Esophagus squamous epithelium (tissue), 5 donors: Measurements from ENCODE around the gene MAPK12. TPM values are rescaled to one million over a fixed set of nuclear protein-coding genes. Genes with fewer than 3 reads are reported as not detected.

Experiments
- DNase-seq: peaks from one replicate; lab custom pipeline; 2025; lab: John Stamatoyannopoulos, UW
- H3K27ac ChIP-seq, 4 donors: fragments of 200-600 bp; sonication (generic); one replicate each; pipeline ENCODE4 v1.5.1; 2016 to 2019; ENCODE audit warnings: mild to moderate bottlenecking in 1 of 4
- H3K27me3 ChIP-seq, 4 donors: fragments of 200-600 bp; sonication (generic); 1 replicate in 3 of 4; 2 replicates in 1 of 4; pipeline versions ENCODE4 v1.5.1 to v1.6.0; 2017 to 2021; ENCODE audit warnings: antibody characterized with exemption in 1 of 4
- H3K36me3 ChIP-seq, 3 donors: fragments of 200-600 bp; sonication (generic); one replicate each; pipeline ENCODE4 v1.5.1; 2016 to 2019
- H3K4me1 ChIP-seq, 3 donors: fragments of 200-600 bp; sonication (generic); one replicate each; pipeline ENCODE4 v1.5.1; 2017 to 2019
- H3K4me3 ChIP-seq, 4 donors: fragments of 200-600 bp; sonication (generic); 1 replicate in 3 of 4; 2 replicates in 1 of 4; pipeline ENCODE4 v1.5.1; 2016 to 2019; ENCODE audit warnings: mild to moderate bottlenecking in 2 of 4, moderate library complexity in 1 of 4
- H3K9me3 ChIP-seq, 3 donors: fragments of 200-600 bp; sonication (generic); one replicate each; pipeline ENCODE4 v1.5.1; 2016 to 2019
- CTCF ChIP-seq, 6 experiments: fragments of 450-650 bp in 4 of 6; fragments of 200-600 bp in 2 of 6; sonication (generic) in 2 of 6; IDR thresholded peaks; one replicate each; pipeline ENCODE4 v1.5.1; 2016 to 2019; ENCODE audit warnings: antibody characterized with exemption in 6 of 6, mild to moderate bottlenecking in 4 of 6, moderate library complexity in 4 of 6
- POLR2A ChIP-seq, 4 donors: fragments of 450-650 bp; IDR thresholded peaks; one replicate each; pipeline ENCODE4 v1.6.1; 2017; ENCODE audit warnings: antibody characterized with exemption in 4 of 4, mild to moderate bottlenecking in 4 of 4, moderate library complexity in 3 of 4
- whole genome bisulfite sequencing, 2 donors: methylation state at CpG; one replicate each; pipeline ENCODE4 v1.1.5; 2018; 5-methylcytosine and 5-hydroxymethylcytosine counted together
- intact Hi-C: fragments of 100-400 bp; cut with DNase I; formaldehyde crosslinking; loops from one replicate; pipeline ENCODE4 v1.15.0; 2022
- total RNA-seq, 4 donors: library from RNA; depleted of rRNA; stranded (reverse); fragments of >200 nt; gene quantifications; one replicate each; pipeline ENCODE4 v1.1.0, GENCODE V29; 2016
- donor health status: DM: yes; HTN: yes; CAD: no.

Gene MAPK12
- total RNA-seq, 4 donors from 2014 or later: 0.19 to 6.9 (median 2.3) TPM

- Histone ChIP-seq H3K27ac (peak overlapping the region in 2 of 4 donors; percentile 73 to 81), H3K27me3 (peaks cover 0 to 69% (median 0%) of the 10 kb centered on the region in 4 donors), H3K4me1 (peaks cover 17 to 35% (median 19%) of the 10 kb centered on the region in 3 donors), H3K4me3 (peak overlapping the region; percentile 31 to 77 (median 51)), H3K36me3 (no peaks in the 10 kb centered on the region), H3K9me3 (no peaks in the 10 kb centered on the region)
- WGBS, 2 donors: 21% methylated on average over 9 of the region's 11 CpGs; no CpG with 5 or more reads in 1 of the 2 donors
- intact Hi-C loops: no loop called here
- TF ChIP-seq CTCF (IDR thresholded peaks at IDR 0.05) (no peak), POLR2A (IDR thresholded peaks at IDR 0.05) (no peak)
- no peak for DNase-seq
These were observed 1.1 kb downstream of the MAPK12 start for GRCh38 chr22:50260434-50260800.

DNA sequence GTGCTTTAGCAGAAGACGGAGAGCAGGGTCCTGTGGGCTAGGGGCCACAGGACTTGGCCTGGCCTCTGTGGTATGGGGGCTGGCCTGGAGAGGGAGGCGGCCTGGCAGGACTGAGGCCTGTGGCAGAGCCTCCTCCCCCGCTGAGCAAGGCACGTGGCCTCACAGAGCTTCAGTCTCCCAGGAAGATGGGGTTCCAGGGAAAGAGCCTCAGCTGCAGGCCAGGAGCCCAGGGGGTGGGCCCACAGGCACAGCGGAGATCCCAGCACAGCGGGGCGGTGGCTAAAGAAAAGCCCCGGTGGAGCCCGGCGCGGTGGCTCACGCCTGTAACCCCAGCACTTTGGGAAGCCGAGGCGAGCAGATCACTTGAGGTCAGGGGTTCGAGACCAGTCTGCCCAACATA is 2.2 kb downstream of the MAPK12 start:
- TF ChIP-seq CTCF (IDR thresholded peaks at IDR 0.05) (no peak), POLR2A (IDR thresholded peaks at IDR 0.05) (no peak)
- Histone ChIP-seq H3K27me3 (peaks cover 0 to 69% (median 0%) of the 10 kb centered on the region in 4 donors), H3K4me3 (no peak overlapping the region), H3K4me1 (peaks cover 17 to 35% (median 19%) of the 10 kb centered on the region in 3 donors), H3K27ac (no peak overlapping the region), H3K9me3 (no peaks in the 10 kb centered on the region), H3K36me3 (no peaks in the 10 kb centered on the region)
- 79 to 86% methylated on average over 5 to 11 of the region's 15 CpGs for WGBS, 2 donors
- intact Hi-C loops: no loop called here
- DNase-seq: no peak

GRCh38 chr22:50258361-50259292 is 2.9 kb downstream of the MAPK12 start:
- no peak for DNase-seq
- TF ChIP-seq CTCF (IDR thresholded peaks at IDR 0.05) (no peak), POLR2A (IDR thresholded peaks at IDR 0.05) (no peak)
- intact Hi-C loops: no loop called here
- Histone ChIP-seq H3K27me3 (peaks cover 0 to 69% (median 0%) of the 10 kb centered on the region in 4 donors), H3K9me3 (no peaks in the 10 kb centered on the region), H3K4me3 (no peak overlapping the region), H3K4me1 (peaks cover 17 to 35% (median 19%) of the 10 kb centered on the region in 3 donors), H3K36me3 (no peaks in the 10 kb centered on the region), H3K27ac (no peak overlapping the region)
- WGBS, 2 donors: 79 to 84% methylated on average over 13 to 16 of the region's 24 CpGs

GRCh38 chr22:50257451-50258360 is 3.8 kb downstream of the MAPK12 start:
- Histone ChIP-seq H3K36me3 (no peaks in the 10 kb centered on the region), H3K4me1 (peaks cover 16 to 29% (median 17%) of the 10 kb centered on the region in 3 donors), H3K4me3 (no peak overlapping the region), H3K27me3 (peaks cover 0 to 62% (median 0%) of the 10 kb centered on the region in 4 donors), H3K27ac (no peak overlapping the region), H3K9me3 (no peaks in the 10 kb centered on the region)
- 62 to 80% methylated on average over 10 to 11 of the region's 31 CpGs for WGBS, 2 donors
- intact Hi-C loops: no loop called here
- no peak for DNase-seq
- no peak for TF ChIP-seq POLR2A (IDR thresholded peaks at IDR 0.05)

DNA sequence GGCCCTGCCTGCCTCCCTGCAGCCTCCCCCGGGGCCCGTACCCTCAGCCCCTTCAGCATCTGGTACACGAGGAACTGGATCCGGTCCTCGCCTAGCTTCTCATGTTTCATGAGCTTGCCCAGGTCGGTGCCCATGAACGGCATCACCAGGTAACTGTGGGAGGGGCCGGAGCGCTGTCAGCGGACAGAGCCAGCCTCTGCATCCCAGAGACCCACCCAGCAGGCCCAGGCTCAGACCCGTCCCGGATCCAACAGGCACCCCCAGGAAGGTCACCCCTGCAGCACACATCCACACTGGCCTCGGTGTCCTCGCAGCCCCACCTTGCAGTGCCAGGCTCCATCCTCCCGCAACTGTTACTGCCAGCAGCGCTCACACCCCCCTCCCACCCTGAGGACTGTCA is 4.4 kb downstream of the MAPK12 start:
- 41% methylated on average over 3 of the region's 16 CpGs; no CpG with 5 or more reads in 1 of the 2 donors for WGBS, 2 donors
- peaks cover 0 to 55% (median 0%) of the 10 kb centered on the region in 4 donors for H3K27me3 ChIP-seq
- peaks cover 9 to 27% (median 14%) of the 10 kb centered on the region in 3 donors for H3K4me1 ChIP-seq
- H3K36me3 ChIP-seq: no peaks in the 10 kb centered on the region
- H3K9me3 ChIP-seq: no peaks in the 10 kb centered on the region
- TF ChIP-seq CTCF (IDR thresholded peaks at IDR 0.05) (no peak), POLR2A (IDR thresholded peaks at IDR 0.05) (no peak)
- H3K4me3 ChIP-seq: no peak overlapping the region
- no peak for DNase-seq
- no peak overlapping the region for H3K27ac ChIP-seq
- intact Hi-C loops: no loop called here
